ENCODE results near the gene PARP1. TPM values are rescaled to one million over a fixed set of nuclear protein-coding genes. Genes with fewer than 3 reads are reported as not detected.
A peak's percentile ranks its signal among the peaks of the same experiment; 100 is the strongest.

PARP1 gene
- total RNA-seq, 2 experiments from 2014 or later: 167 to 187 TPM

- Mint-ChIP-seq H3K36me3 (ENCODE audit: low read depth) (no peaks in the 10 kb centered on the region), H3K4me3 (no peak overlapping the region), H3K27me3 (peaks cover 11% of the 10 kb centered on the region), H3K4me1 (peaks cover 10% of the 10 kb centered on the region), H3K27ac (no peak overlapping the region), H3K9me3 (peaks cover 4% of the 10 kb centered on the region)
- DNase-seq: no peak
- CTCF ChIA-PET: no interaction called here
- POLR2A ChIA-PET: no interaction called here
Measured at GRCh38 chr1:226411619-226412018, 3.7 kb upstream of the PARP1 start.

GRCh38 chr1:226410958-226411357, 3.1 kb upstream of the PARP1 start:
- no peak overlapping the region for H3K4me3 Mint-ChIP-seq

GRCh38 chr1:226409392-226409791, 1.5 kb upstream of the PARP1 start:
- no peak overlapping the region for H3K4me3 Mint-ChIP-seq
- DNase-seq: no peak
- H3K27ac Mint-ChIP-seq: no peak overlapping the region
- peaks cover 4% of the 10 kb centered on the region for H3K9me3 Mint-ChIP-seq
- CTCF ChIA-PET: interaction anchor here (0.6 to 5.0 kb wide), 3 partner anchors 10 to 257 kb away, joined by 5 to 22 read pairs (median 12); no protein-coding TSS in a partner anchor
- peaks cover 3% of the 10 kb centered on the region for H3K36me3 Mint-ChIP-seq (ENCODE audit: low read depth)
- H3K4me1 Mint-ChIP-seq: peaks cover 30% of the 10 kb centered on the region
- POLR2A ChIA-PET: no interaction called here
- peaks cover 7% of the 10 kb centered on the region for H3K27me3 Mint-ChIP-seq

More at GRCh38 chr1:226410958-226411357, 3.1 kb upstream of the PARP1 start:
- POLR2A ChIA-PET: no interaction called here
- Mint-ChIP-seq H3K4me1 (peaks cover 16% of the 10 kb centered on the region), H3K9me3 (peaks cover 4% of the 10 kb centered on the region), H3K27me3 (peaks cover 7% of the 10 kb centered on the region), H3K27ac (no peak overlapping the region), H3K36me3 (ENCODE audit: low read depth) (peaks cover 3% of the 10 kb centered on the region)
- CTCF ChIA-PET: interaction anchor here (0.9 kb wide), 1 partner anchor 15 kb away, joined by 3 read pairs; no protein-coding TSS in a partner anchor
- DNase-seq: no peak

GRCh38 chr1:226408285-226409184, 642 bp upstream of the PARP1 start:
- Mint-ChIP-seq H3K36me3 (ENCODE audit: low read depth) (peaks cover 3% of the 10 kb centered on the region), H3K27ac (peak overlapping the region; percentile 91), H3K4me1 (peaks cover 39% of the 10 kb centered on the region), H3K9me3 (peaks cover 4% of the 10 kb centered on the region), H3K4me3 (peak overlapping the region; percentile 88), H3K27me3 (peaks cover 7% of the 10 kb centered on the region)
- CTCF ChIA-PET: interaction anchor here (0.5 to 5.0 kb wide), 44 partner anchors 8 to 507 kb away, joined by 3 to 22 read pairs (median 4); partner anchors contain the start of gene LIN9
- POLR2A ChIA-PET: interaction anchor here (0.6 to 0.7 kb wide), 5 partner anchors 10 to 584 kb away, joined by 3 to 5 read pairs (median 3); no protein-coding TSS in a partner anchor
- DNase-seq: no peak

- peaks cover 4% of the 10 kb centered on the region for H3K27me3 Mint-ChIP-seq
- CTCF ChIA-PET: interaction anchor here (0.7 to 5.0 kb wide), 23 partner anchors 8 to 487 kb away, joined by 3 to 22 read pairs (median 5); partner anchors contain the start of gene LIN9
- no peak for DNase-seq
- H3K27ac Mint-ChIP-seq: peak overlapping the region; percentile 93
- H3K9me3 Mint-ChIP-seq: peaks cover 4% of the 10 kb centered on the region
- H3K4me1 Mint-ChIP-seq: peaks cover 49% of the 10 kb centered on the region
- POLR2A ChIA-PET: no interaction called here
- H3K4me3 Mint-ChIP-seq: peak overlapping the region; percentile 88
- peaks cover 8% of the 10 kb centered on the region for H3K36me3 Mint-ChIP-seq (ENCODE audit: low read depth)
Measured at GRCh38 chr1:226407199-226407496, 745 bp downstream of the PARP1 start.

GRCh38 chr1:226406401-226406881, 1.5 kb downstream of the PARP1 start:
- ChIA-PET POLR2A (no interaction called here), CTCF (interaction anchor here (0.7 to 5.0 kb wide), 10 partner anchors 10 to 73 kb away, joined by 3 to 22 read pairs (median 4); no protein-coding TSS in a partner anchor)
- Mint-ChIP-seq H3K27ac (peak overlapping the region; percentile 93), H3K4me3 (peak overlapping the region; percentile 88), H3K36me3 (ENCODE audit: low read depth) (peaks cover 13% of the 10 kb centered on the region), H3K9me3 (peaks cover 4% of the 10 kb centered on the region), H3K27me3 (peaks cover 4% of the 10 kb centered on the region), H3K4me1 (peaks cover 52% of the 10 kb centered on the region)
- peak; percentile 22 for DNase-seq

GRCh38 chr1:226405411-226405988, 2.4 kb downstream of the PARP1 start:
- Mint-ChIP-seq H3K27me3 (no peaks in the 10 kb centered on the region), H3K4me1 (peaks cover 55% of the 10 kb centered on the region), H3K9me3 (no peaks in the 10 kb centered on the region), H3K27ac (peak overlapping the region; percentile 93), H3K4me3 (peak overlapping the region; percentile 88), H3K36me3 (ENCODE audit: low read depth) (peaks cover 23% of the 10 kb centered on the region)
- peak; percentile 39 for DNase-seq
- POLR2A ChIA-PET: no interaction called here
- CTCF ChIA-PET: interaction anchor here (0.7 to 5.0 kb wide), 7 partner anchors 11 to 72 kb away, joined by 3 to 22 read pairs (median 4); no protein-coding TSS in a partner anchor

GRCh38 chr1:226404904-226405222, 3.0 kb downstream of the PARP1 start:
- CTCF ChIA-PET: interaction anchor here (0.7 to 5.0 kb wide), 4 partner anchors 19 to 245 kb away, joined by 3 to 22 read pairs (median 3); no protein-coding TSS in a partner anchor
- no peaks in the 10 kb centered on the region for H3K27me3 Mint-ChIP-seq
- peak overlapping the region; percentile 88 for H3K4me3 Mint-ChIP-seq
- H3K36me3 Mint-ChIP-seq (ENCODE audit: low read depth): peaks cover 29% of the 10 kb centered on the region
- DNase-seq: no peak
- POLR2A ChIA-PET: interaction anchor here (0.7 kb wide), 1 partner anchor 683 kb away, joined by 13 read pairs; no protein-coding TSS in a partner anchor
- H3K9me3 Mint-ChIP-seq: no peaks in the 10 kb centered on the region
- H3K27ac Mint-ChIP-seq: peak overlapping the region; percentile 93
- H3K4me1 Mint-ChIP-seq: peaks cover 55% of the 10 kb centered on the region

GRCh38 chr1:226404063-226404903, 3.6 kb downstream of the PARP1 start:
- Mint-ChIP-seq H3K27ac (peak overlapping the region; percentile 93), H3K4me1 (peaks cover 55% of the 10 kb centered on the region), H3K27me3 (no peaks in the 10 kb centered on the region), H3K9me3 (no peaks in the 10 kb centered on the region), H3K36me3 (ENCODE audit: low read depth) (peaks cover 35% of the 10 kb centered on the region), H3K4me3 (no peak overlapping the region)
- ChIA-PET POLR2A (interaction anchor here (0.7 kb wide), 1 partner anchor 683 kb away, joined by 13 read pairs; no protein-coding TSS in a partner anchor), CTCF (interaction anchor here (0.7 to 5.0 kb wide), 4 partner anchors 18 to 244 kb away, joined by 3 to 22 read pairs (median 3); no protein-coding TSS in a partner anchor)
- no peak for DNase-seq

- Mint-ChIP-seq H3K4me1 (peaks cover 50% of the 10 kb centered on the region), H3K36me3 (ENCODE audit: low read depth) (peaks cover 42% of the 10 kb centered on the region), H3K27ac (no peak overlapping the region), H3K27me3 (no peaks in the 10 kb centered on the region), H3K4me3 (no peak overlapping the region), H3K9me3 (no peaks in the 10 kb centered on the region)
- ChIA-PET CTCF (interaction anchor here (1.2 kb wide), 1 partner anchor 72 kb away, joined by 3 read pairs; no protein-coding TSS in a partner anchor), POLR2A (no interaction called here)
- no peak for DNase-seq
Measured at GRCh38 chr1:226403201-226404034, 4.5 kb downstream of the PARP1 start.

GRCh38 chr1:226402739-226403165, 5.1 kb downstream of the PARP1 start:
- CTCF ChIA-PET: interaction anchor here (1.1 to 1.4 kb wide), 2 partner anchors 12 to 206 kb away, joined by 3 to 4 read pairs; no protein-coding TSS in a partner anchor
- POLR2A ChIA-PET: no interaction called here
- Mint-ChIP-seq H3K9me3 (no peaks in the 10 kb centered on the region), H3K4me3 (no peak overlapping the region), H3K4me1 (peaks cover 46% of the 10 kb centered on the region), H3K27me3 (no peaks in the 10 kb centered on the region), H3K36me3 (ENCODE audit: low read depth) (peaks cover 48% of the 10 kb centered on the region), H3K27ac (peak overlapping the region; percentile 54)
- DNase-seq: no peak
